HCEC 1CT (cell line): ENCODE measurements around the gene PEX6.

Source experiments
- DNase-seq: peaks from one replicate; pipeline ENCODE4 v3.0.0-alpha.2; 2017

PEX6 gene

GRCh38 chr6:42993445-42993844 is 14.5 kb upstream of the PEX6 start:
- no peak for DNase-seq

GRCh38 chr6:42989923-42990322 is 10.9 kb upstream of the PEX6 start:
- no peak for DNase-seq

- no peak for DNase-seq
Observed at GRCh38 chr6:42988486-42989020, 9.6 kb upstream of the PEX6 start.

GRCh38 chr6:42987533-42988451 is 8.8 kb upstream of the PEX6 start:
- no peak for DNase-seq

GRCh38 chr6:42984924-42985475 is 6.0 kb upstream of the PEX6 start:
- DNase-seq: no peak

GRCh38 chr6:42984001-42984923 is 5.3 kb upstream of the PEX6 start, which contains the start of gene PPP2R5D:
Gene PPP2R5D (plus strand): TSS chr6:42984570. CDS start chr6:42984678, 108 bp downstream.
- DNase-seq: peak; percentile 99

GRCh38 chr6:42981836-42982235 is 2.9 kb upstream of the PEX6 start:
- peak; percentile 21 for DNase-seq

- peak; percentile 35 for DNase-seq
Observed at GRCh38 chr6:42979523-42980177, 669 bp upstream of the PEX6 start.

- peak; percentile 15 for DNase-seq
Observed at GRCh38 chr6:42978487-42978838, 518 bp downstream of the PEX6 start.

- DNase-seq: no peak
Observed at GRCh38 chr6:42974919-42975505, 4.0 kb downstream of the PEX6 start.

GRCh38 chr6:42973926-42974325 is 5.1 kb downstream of the PEX6 start:
- no peak for DNase-seq

- no peak for DNase-seq
Observed at GRCh38 chr6:42971746-42972327, 7.1 kb downstream of the PEX6 start.

GRCh38 chr6:42970871-42971612 is 7.9 kb downstream of the PEX6 start:
- peak; percentile 24 for DNase-seq

GRCh38 chr6:42969934-42970333 is 9.0 kb downstream of the PEX6 start:
- no peak for DNase-seq

- no peak for DNase-seq
Observed at GRCh38 chr6:42969431-42969830, 9.6 kb downstream of the PEX6 start.

- no peak for DNase-seq
Observed at GRCh38 chr6:42968783-42969182, 10.2 kb downstream of the PEX6 start.

GRCh38 chr6:42968126-42968701 is 10.8 kb downstream of the PEX6 start:
- DNase-seq: no peak

- DNase-seq: no peak
Observed at GRCh38 chr6:42967228-42967627, 11.8 kb downstream of the PEX6 start.

- no peak for DNase-seq
Observed at GRCh38 chr6:42966571-42966970, 12.4 kb downstream of the PEX6 start.

GRCh38 chr6:42963855-42964605 is 15.0 kb downstream of the PEX6 start:
- peak; percentile 22 for DNase-seq
